ENCODE measurements around the gene SOX15.

- TF ChIP-seq CTCF (IDR thresholded peaks at IDR 0.05) (peak; percentile 12), EZH2 (IDR thresholded peaks at IDR 0.05) (no peak), EZH2phosphoT487 (IDR thresholded peaks at IDR 0.05) (no peak)
Measured at GRCh38 chr17:7613769-7614424, 24.0 kb upstream of the SOX15 start.

Measured in neural progenitor cell (in vitro differentiated cells).